ENCODE measurements around the gene ZFYVE27.

The ZFYVE27 gene

DNA sequence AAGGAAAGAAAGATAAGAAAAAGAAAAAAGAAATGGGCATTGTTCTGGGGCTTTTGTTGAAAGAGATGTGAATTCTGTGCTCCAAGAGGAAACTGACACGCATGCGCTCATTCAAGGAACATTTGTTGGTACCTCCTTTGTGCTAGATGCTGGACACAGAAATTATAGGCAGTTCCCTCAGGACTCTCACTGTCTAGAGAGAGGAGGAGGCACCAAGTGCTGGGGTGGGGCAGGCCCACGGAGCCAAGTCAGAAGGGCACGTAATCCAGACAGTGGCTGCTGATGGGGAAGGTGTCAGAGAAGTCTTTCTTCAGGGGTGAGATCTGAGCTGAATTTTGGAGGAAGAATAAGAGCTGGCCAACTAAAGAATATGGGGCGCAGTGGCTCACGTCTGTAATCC lies 2.9 kb upstream of the ZFYVE27 start:
- peaks cover 12% of the 10 kb centered on the region for H3K36me3 ChIP-seq (ENCODE audit: insufficient read depth, low read length)
- TF ChIP-seq EZH2 (IDR thresholded peaks at IDR 0.05; ENCODE audit: borderline replicate concordance, low read depth, low read length, severe bottlenecking) (no peak), CTCF (IDR thresholded peaks at IDR 0.05; ENCODE audit: borderline replicate concordance, extremely low read depth, low read length, poor library complexity, severe bottlenecking) (no peak)
- peaks cover 20% of the 10 kb centered on the region for H3K79me2 ChIP-seq (ENCODE audit: insufficient read depth, low read length)
- peaks cover 22% of the 10 kb centered on the region for H3K4me1 ChIP-seq (ENCODE audit: insufficient read depth, low read length)
- H4K20me1 ChIP-seq (ENCODE audit: insufficient read depth, low read length) = peaks cover 12% of the 10 kb centered on the region
- H3K27ac ChIP-seq (ENCODE audit: low read length) = no peak overlapping the region
- no peak overlapping the region for H2AFZ ChIP-seq (ENCODE audit: low read depth, low read length)
- DNase-seq = no peak
- no peak overlapping the region for H3K9ac ChIP-seq (ENCODE audit: low read depth, low read length)
- ATAC-seq (ENCODE audit: insufficient read depth, low read depth) = no peak
- H3K9me3 ChIP-seq (ENCODE audit: insufficient read depth, low read length, severe bottlenecking) = no peaks in the 10 kb centered on the region
- H3K27me3 ChIP-seq (ENCODE audit: insufficient read depth, low read length, poor library complexity) = no peaks in the 10 kb centered on the region
- no peak overlapping the region for H3K4me2 ChIP-seq (ENCODE audit: insufficient read depth, low read length)
- H3K4me3 ChIP-seq (ENCODE audit: low read depth in 1 of 2, low read length in 2 of 2) = no peak overlapping the region

DNA sequence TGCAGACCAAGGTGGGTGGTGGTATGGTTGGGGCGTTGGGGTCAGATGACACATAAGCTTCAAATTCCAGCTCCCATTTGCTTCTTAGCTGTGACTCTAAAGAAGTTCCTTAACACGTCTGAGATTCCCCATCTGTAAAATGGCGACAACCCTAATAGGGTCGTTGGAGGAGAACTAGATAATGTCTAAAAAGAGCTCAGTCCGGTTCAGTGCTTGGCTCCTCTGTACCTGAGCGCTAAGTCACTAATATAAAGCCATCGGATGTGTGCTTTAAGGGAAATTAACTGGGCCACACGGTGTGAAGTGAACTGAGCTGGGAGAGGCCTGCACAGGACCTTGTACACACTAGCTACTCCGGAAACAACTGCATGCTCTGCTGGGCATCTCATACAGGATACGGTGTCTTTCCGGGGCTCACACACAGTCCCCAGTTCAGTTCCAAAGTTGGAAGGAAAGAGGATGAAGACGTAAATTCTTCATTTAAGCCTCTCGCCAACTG lies 476 bp upstream of the ZFYVE27 start:
- H3K9ac ChIP-seq (ENCODE audit: low read depth, low read length) = peak overlapping the region; percentile 86
- peak; percentile 39 for ATAC-seq (ENCODE audit: insufficient read depth, low read depth)
- H3K4me3 ChIP-seq (ENCODE audit: low read depth in 1 of 2, low read length in 2 of 2) = peak overlapping the region in 1 of 2 experiments; percentile 94; a peak in 2 of 4 replicates

GRCh38 chr10:97737770-97738265 lies 890 bp downstream of the ZFYVE27 start:
- TF ChIP-seq EZH2 (IDR thresholded peaks at IDR 0.05; ENCODE audit: borderline replicate concordance, low read depth, low read length, severe bottlenecking) = no peak
- TF ChIP-seq CTCF (IDR thresholded peaks at IDR 0.05; ENCODE audit: borderline replicate concordance, extremely low read depth, low read length, poor library complexity, severe bottlenecking) = no peak
- ATAC-seq (ENCODE audit: insufficient read depth, low read depth) = peak; percentile 10; the same call in 1 of the 3 replicates

More for the DNA sequence above, 476 bp upstream of the ZFYVE27 start:
- H3K36me3 ChIP-seq (ENCODE audit: insufficient read depth, low read length) = peaks cover 31% of the 10 kb centered on the region
- H2AFZ ChIP-seq (ENCODE audit: low read depth, low read length) = peak overlapping the region; percentile 89
- peak overlapping the region; percentile 98 for H3K4me2 ChIP-seq (ENCODE audit: insufficient read depth, low read length)
- H3K27me3 ChIP-seq (ENCODE audit: insufficient read depth, low read length, poor library complexity) = no peaks in the 10 kb centered on the region
- peak overlapping the region; percentile 69 for H3K27ac ChIP-seq (ENCODE audit: low read length)
- H3K9me3 ChIP-seq (ENCODE audit: insufficient read depth, low read length, severe bottlenecking) = no peaks in the 10 kb centered on the region
- peaks cover 21% of the 10 kb centered on the region for H4K20me1 ChIP-seq (ENCODE audit: insufficient read depth, low read length)
- H3K4me1 ChIP-seq (ENCODE audit: insufficient read depth, low read length) = peaks cover 22% of the 10 kb centered on the region
- no peak for TF ChIP-seq CTCF (IDR thresholded peaks at IDR 0.05; ENCODE audit: borderline replicate concordance, extremely low read depth, low read length, poor library complexity, severe bottlenecking)
- TF ChIP-seq EZH2 (IDR thresholded peaks at IDR 0.05; ENCODE audit: borderline replicate concordance, low read depth, low read length, severe bottlenecking) = no peak
- no peak for DNase-seq
- peaks cover 41% of the 10 kb centered on the region for H3K79me2 ChIP-seq (ENCODE audit: insufficient read depth, low read length)

More at GRCh38 chr10:97737770-97738265, 890 bp downstream of the ZFYVE27 start:
- H3K27me3 ChIP-seq (ENCODE audit: insufficient read depth, low read length, poor library complexity) = no peaks in the 10 kb centered on the region
- peaks cover 37% of the 10 kb centered on the region for H3K36me3 ChIP-seq (ENCODE audit: insufficient read depth, low read length)
- H3K4me1 ChIP-seq (ENCODE audit: insufficient read depth, low read length) = peaks cover 22% of the 10 kb centered on the region
- H3K9ac ChIP-seq (ENCODE audit: low read depth, low read length) = peak overlapping the region; percentile 86
- peak overlapping the region; percentile 81 to 94 for H3K4me3 ChIP-seq (ENCODE audit: low read depth in 1 of 2, low read length in 2 of 2)
- H3K27ac ChIP-seq (ENCODE audit: low read length) = peak overlapping the region; percentile 72; the same call in 1 of the 2 replicates
- peaks cover 48% of the 10 kb centered on the region for H3K79me2 ChIP-seq (ENCODE audit: insufficient read depth, low read length)
- no peaks in the 10 kb centered on the region for H3K9me3 ChIP-seq (ENCODE audit: insufficient read depth, low read length, severe bottlenecking)
- H4K20me1 ChIP-seq (ENCODE audit: insufficient read depth, low read length) = peaks cover 22% of the 10 kb centered on the region
- H3K4me2 ChIP-seq (ENCODE audit: insufficient read depth, low read length) = peak overlapping the region; percentile 98
- peak overlapping the region; percentile 89 for H2AFZ ChIP-seq (ENCODE audit: low read depth, low read length)
- no peak for DNase-seq
